ENCODE data around the gene PIGU. TPM values are rescaled to one million over a fixed set of nuclear protein-coding genes. Genes with fewer than 3 reads are reported as not detected.
"Not testable (repeated sequence)": the region's sequence is repeated elsewhere in the genome, so short reads cannot be mapped to it uniquely, and the experiment has no call there.

Gene PIGU
- total RNA-seq, 4 donors from 2014 or later = 9.5 to 17.5 (median 12.5) TPM

GRCh38 chr20:34525709-34526416, 151.0 kb downstream of the PIGU start:
- H3K36me3 ChIP-seq = no peaks in the 10 kb centered on the region
- no peak overlapping the region for H3K4me3 ChIP-seq
- peak; percentile 79 to 90 for DNase-seq
- intact Hi-C loops (cut with DNase I; ENCODE audit: low total_unique reads) = no loop called here
- peaks cover 5 to 13% of the 10 kb centered on the region in 2 donors for H3K4me1 ChIP-seq
- H3K9me3 ChIP-seq = no peaks in the 10 kb centered on the region
- TF ChIP-seq POLR2A (IDR thresholded peaks at IDR 0.05) = no peak
- TF ChIP-seq, protein P1, sequence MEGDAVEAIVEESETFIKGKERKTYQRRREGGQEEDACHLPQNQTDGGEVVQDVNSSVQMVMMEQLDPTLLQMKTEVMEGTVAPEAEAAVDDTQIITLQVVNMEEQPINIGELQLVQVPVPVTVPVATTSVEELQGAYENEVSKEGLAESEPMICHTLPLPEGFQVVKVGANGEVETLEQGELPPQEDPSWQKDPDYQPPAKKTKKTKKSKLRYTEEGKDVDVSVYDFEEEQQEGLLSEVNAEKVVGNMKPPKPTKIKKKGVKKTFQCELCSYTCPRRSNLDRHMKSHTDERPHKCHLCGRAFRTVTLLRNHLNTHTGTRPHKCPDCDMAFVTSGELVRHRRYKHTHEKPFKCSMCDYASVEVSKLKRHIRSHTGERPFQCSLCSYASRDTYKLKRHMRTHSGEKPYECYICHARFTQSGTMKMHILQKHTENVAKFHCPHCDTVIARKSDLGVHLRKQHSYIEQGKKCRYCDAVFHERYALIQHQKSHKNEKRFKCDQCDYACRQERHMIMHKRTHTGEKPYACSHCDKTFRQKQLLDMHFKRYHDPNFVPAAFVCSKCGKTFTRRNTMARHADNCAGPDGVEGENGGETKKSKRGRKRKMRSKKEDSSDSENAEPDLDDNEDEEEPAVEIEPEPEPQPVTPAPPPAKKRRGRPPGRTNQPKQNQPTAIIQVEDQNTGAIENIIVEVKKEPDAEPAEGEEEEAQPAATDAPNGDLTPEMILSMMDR (IDR thresholded peaks at IDR 0.05) = no peak
- no peaks in the 10 kb centered on the region for H3K27me3 ChIP-seq
- H3K27ac ChIP-seq = peak overlapping the region; percentile 76 to 88

DNA sequence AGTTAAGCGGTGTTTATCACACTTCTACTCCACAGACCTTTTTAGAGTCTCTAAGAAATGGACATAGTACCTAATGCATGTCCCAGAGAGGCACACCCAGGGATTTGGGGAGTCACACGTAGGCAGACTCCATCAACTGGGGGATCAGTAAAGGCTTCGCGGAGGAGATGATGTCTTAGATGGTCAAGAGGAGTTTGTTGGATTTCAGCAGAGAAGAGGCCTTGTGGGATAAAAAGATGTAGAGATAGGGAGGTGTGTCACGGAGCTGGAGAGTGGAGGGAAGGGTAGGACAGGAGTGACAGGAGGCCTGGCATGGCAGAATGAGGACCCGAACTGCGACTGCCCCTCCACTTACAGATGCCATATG, 151.6 kb downstream of the PIGU start:
- H3K4me3 ChIP-seq = no peak overlapping the region
- no peak for DNase-seq
- no peaks in the 10 kb centered on the region for H3K9me3 ChIP-seq
- TF ChIP-seq, protein P1 (IDR thresholded peaks at IDR 0.05) = no peak
- no peak for TF ChIP-seq POLR2A (IDR thresholded peaks at IDR 0.05)
- H3K36me3 ChIP-seq = no peaks in the 10 kb centered on the region
- H3K27ac ChIP-seq = peak overlapping the region; percentile 76 to 88
- intact Hi-C loops (cut with DNase I; ENCODE audit: low total_unique reads) = no loop called here
- H3K4me1 ChIP-seq = peaks cover 5 to 13% of the 10 kb centered on the region in 2 donors
- no peaks in the 10 kb centered on the region for H3K27me3 ChIP-seq

DNA sequence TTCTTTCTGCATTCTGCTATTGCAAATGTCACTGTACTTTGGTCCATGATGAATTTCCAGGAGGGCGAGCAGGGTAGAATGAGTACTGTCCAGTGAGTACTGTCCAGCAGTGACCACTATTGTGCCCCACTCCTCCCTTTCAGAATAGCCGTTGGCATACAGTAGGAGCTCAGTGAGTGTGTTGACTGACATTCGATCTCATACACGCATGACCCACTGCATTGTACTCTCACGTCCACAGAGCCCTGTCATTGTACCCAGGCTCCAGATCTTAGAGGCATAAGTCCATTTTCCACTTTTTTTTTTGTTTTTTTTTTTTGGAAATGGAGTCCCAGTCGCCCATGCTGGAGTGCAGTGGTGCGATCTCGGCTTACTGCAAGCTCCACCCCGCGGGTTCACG, 152.5 kb downstream of the PIGU start:
- Histone ChIP-seq H3K36me3 (no peaks in the 10 kb centered on the region), H3K9me3 (no peaks in the 10 kb centered on the region), H3K4me1 (peaks cover 5 to 13% of the 10 kb centered on the region in 2 donors), H3K27me3 (no peaks in the 10 kb centered on the region), H3K4me3 (no peak overlapping the region), H3K27ac (peak overlapping the region; percentile 76 to 88)
- TF ChIP-seq, protein P1 (IDR thresholded peaks at IDR 0.05) = no peak
- TF ChIP-seq POLR2A (IDR thresholded peaks at IDR 0.05) = no peak
- intact Hi-C loops (cut with DNase I; ENCODE audit: low total_unique reads) = no loop called here
- no peak for DNase-seq

DNA sequence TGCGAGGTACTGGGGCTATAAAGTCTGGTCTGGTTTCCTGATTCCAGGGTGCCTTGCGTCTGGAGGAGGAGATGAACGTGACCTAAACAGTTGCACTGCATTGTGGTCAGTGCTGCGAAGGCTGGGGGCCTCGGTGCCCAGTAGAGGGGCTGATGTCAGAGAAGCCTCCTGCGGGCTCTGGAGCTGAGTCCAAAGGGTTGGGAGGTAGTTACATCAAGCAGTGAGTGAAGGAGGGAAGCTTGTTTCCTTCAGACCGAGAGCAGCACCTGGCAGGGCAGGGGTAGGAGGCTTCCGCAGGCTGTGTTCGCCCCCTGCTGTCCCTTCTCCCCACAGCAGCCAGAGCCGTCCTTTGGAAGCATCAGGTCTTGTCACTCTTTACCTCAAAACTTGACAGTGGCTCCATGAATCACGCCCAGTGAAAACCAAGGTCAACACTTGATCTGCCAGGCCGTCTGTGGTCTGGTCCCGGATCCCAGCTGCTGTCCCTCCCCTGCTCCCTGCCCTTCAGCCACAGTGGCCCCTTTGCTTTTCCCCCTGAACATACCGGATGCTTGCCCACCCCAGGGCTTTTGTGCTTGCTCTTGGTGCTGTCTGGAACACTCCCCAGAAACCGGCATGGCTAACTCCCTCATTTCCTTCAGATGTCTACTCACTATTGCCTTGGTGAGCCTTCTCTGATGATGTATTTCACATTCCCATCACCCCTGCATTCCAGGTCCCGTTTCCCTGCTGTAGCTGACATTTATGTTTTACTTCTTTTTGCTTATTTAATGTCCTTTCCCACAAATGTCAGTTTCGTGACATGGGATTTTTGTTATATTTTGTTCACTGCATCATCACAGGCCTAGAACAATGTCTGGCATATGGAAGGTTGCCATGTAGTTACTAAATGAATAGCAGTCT, 153.7 kb downstream of the PIGU start:
- peak; percentile 34 to 39 for DNase-seq
- Histone ChIP-seq H3K4me3 (no peak overlapping the region), H3K4me1 (peaks cover 5 to 13% of the 10 kb centered on the region in 2 donors)

DNA sequence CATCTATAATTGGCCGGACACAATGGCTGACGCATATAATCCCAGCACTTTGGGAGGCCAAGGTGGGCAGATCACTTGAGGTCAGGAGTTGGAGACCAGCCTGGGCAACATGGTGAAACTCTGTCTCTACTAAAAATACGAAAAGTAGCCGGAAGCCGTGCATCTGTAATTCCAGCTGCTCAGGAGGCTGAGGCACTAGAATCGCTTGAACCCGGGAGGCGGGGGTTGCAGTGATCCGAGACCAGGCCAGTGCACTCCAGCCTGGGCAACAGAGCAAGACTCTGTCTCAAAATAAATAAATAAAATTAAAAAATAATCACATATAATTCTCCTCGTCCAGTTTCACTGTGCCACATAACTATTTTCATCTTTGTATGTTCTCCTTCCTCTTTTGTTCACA, 157.1 kb downstream of the PIGU start:
- DNase-seq; H3K36me3 ChIP-seq; H3K4me3 ChIP-seq; intact Hi-C loops (cut with DNase I; ENCODE audit: low total_unique reads); H3K4me1 ChIP-seq; H3K27me3 ChIP-seq; H3K27ac ChIP-seq; H3K9me3 ChIP-seq: not testable (repeated sequence)

More for the DNA sequence above, 153.7 kb downstream of the PIGU start:
- H3K27me3 ChIP-seq = no peaks in the 10 kb centered on the region
- H3K36me3 ChIP-seq = no peaks in the 10 kb centered on the region
- H3K27ac ChIP-seq = peak overlapping the region; percentile 76 to 88
- no peak for TF ChIP-seq POLR2A (IDR thresholded peaks at IDR 0.05)
- TF ChIP-seq, protein P1 (IDR thresholded peaks at IDR 0.05) = peak in 3 of 4 experiments; percentile 40 to 52 (median 45)
- intact Hi-C loops (cut with DNase I; ENCODE audit: low total_unique reads) = no loop called here
- H3K9me3 ChIP-seq = no peaks in the 10 kb centered on the region

GRCh38 chr20:34518863-34519262, 158.0 kb downstream of the PIGU start:
- H3K4me3 ChIP-seq; H3K36me3 ChIP-seq; H3K9me3 ChIP-seq; intact Hi-C loops (cut with DNase I; ENCODE audit: low total_unique reads); DNase-seq; H3K4me1 ChIP-seq; H3K27me3 ChIP-seq; H3K27ac ChIP-seq: not testable (repeated sequence)
